ENCODE measurements around the gene PAPOLA. TPM values are rescaled to one million over a fixed set of nuclear protein-coding genes. Genes with fewer than 3 reads are reported as not detected.

Gene PAPOLA
- total and polyA plus RNA-seq, 2 of the 4 experiments (the other 2 are of a cell fraction): 73.8 to 128 TPM

DNA sequence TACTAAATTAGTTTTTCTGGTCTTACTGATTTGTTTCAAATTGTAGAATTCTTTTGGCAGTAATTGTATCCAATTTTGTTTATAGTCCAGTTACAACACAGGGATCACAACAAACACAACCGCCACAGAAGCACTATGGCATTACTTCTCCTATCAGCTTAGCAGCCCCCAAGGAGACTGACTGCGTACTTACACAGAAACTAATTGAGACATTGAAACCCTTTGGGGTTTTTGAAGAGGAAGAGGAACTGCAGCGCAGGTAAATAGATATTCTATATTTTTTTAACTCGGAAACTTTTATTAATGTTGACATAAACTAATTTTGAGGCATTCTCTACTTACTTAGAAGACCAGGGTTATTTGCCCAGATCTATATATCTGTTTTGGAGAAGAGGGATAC, 17.8 kb downstream of the PAPOLA start:
- Histone ChIP-seq H3K27ac (ENCODE audit: insufficient read depth, low read length) (no peak overlapping the region), H2BK120ac (ENCODE audit: low read depth, low read length) (no peak overlapping the region), H4K20me1 (ENCODE audit: insufficient read depth, low read length) (peaks cover 50% of the 10 kb centered on the region), H2AK9ac (replicated peaks; ENCODE audit: low read depth, low read length, poor library complexity) (no peak overlapping the region), H3K23ac (ENCODE audit: low read depth, low read length) (no peak overlapping the region), H3K4me2 (ENCODE audit: low read depth, low read length) (no peak overlapping the region), H3K14ac (replicated peaks; ENCODE audit: low read depth, low read length) (no peak overlapping the region), H4K91ac (ENCODE audit: insufficient read depth, low read depth, low read length) (no peak overlapping the region), H2BK15ac (ENCODE audit: low read depth, low read length) (no peak overlapping the region), H3K4me3 (ENCODE audit: insufficient read depth, low read depth, low read length) (no peak overlapping the region), H3K56ac (ENCODE audit: extremely low read depth, insufficient read depth, low read length) (no peak overlapping the region), H3K9ac (ENCODE audit: low read depth, low read length) (no peak overlapping the region), H2AFZ (replicated peaks; ENCODE audit: low read length, poor library complexity) (no peak overlapping the region), H3K4ac (ENCODE audit: low read depth, low read length) (no peak overlapping the region), H3K36me3 (ENCODE audit: control insufficient read depth, insufficient read depth, low read length) (peaks cover 17% of the 10 kb centered on the region), H2BK20ac (ENCODE audit: low read depth, low read length) (no peak overlapping the region), H4K8ac (ENCODE audit: low read depth in 2 of 2, low read length in 2 of 2) (no peak overlapping the region), H2BK5ac (ENCODE audit: low read depth, low read length, poor library complexity, severe bottlenecking) (no peak overlapping the region), H3K4me1 (ENCODE audit: control insufficient read depth, insufficient read depth, low read length) (peaks cover 4% of the 10 kb centered on the region; the same call in 1 of the 2 replicates), H4K5ac (ENCODE audit: low read depth, low read length) (no peak overlapping the region), H3K18ac (ENCODE audit: low read depth, low read length) (no peak overlapping the region), H3K27me3 (ENCODE audit: control insufficient read depth, insufficient read depth, low read length) (no peaks in the 10 kb centered on the region), H3K79me1 (ENCODE audit: low read depth in 1 of 2, low read length in 2 of 2) (peaks cover 19 to 41% of the 10 kb centered on the region in 2 experiments), H2AK5ac (ENCODE audit: low read depth, low read length) (no peak overlapping the region), H3K9me1 (ENCODE audit: insufficient read depth, low read length) (peaks cover 5% of the 10 kb centered on the region; the same call in 1 of the 2 replicates), H3K9me3 (ENCODE audit: control insufficient read depth, insufficient read depth, low read length) (no peaks in the 10 kb centered on the region)
- WGBS, 2 experiments (ENCODE audit: extremely low coverage in 2 of 2, insufficient read length in 1 of 2): no CpG with 5 or more reads among the region's 4 CpGs
- ChIA-PET CTCF (no interaction called here), POLR2A (ENCODE audit: unreplicated experiment) (no interaction called here)
- BruUV-seq (replicated peaks): no TSS peak
- no peak for TF ChIP-seq CHD1 (IDR thresholded peaks at IDR 0.05; ENCODE audit: low read depth, low read length)
- no peak for TF ChIP-seq POLR2A (IDR thresholded peaks at IDR 0.05; ENCODE audit: low read depth, low read length)
- DNase-seq: no peak
- no peak for ATAC-seq (ENCODE audit: low read depth)
- dilution Hi-C loops (cut with HindIII; ENCODE audit: low sequenced_read_pairs, unreplicated experiment) (no loop called here), in situ Hi-C loops (cut with MboI; ENCODE audit: low sequenced_read_pairs) (no loop called here), intact Hi-C loops (cut with micrococcal nuclease) (no loop called here)

Data from IMR-90 (cell line).